ENCODE results near the gene ZCCHC17. TPM values are rescaled to one million over a fixed set of nuclear protein-coding genes. Genes with fewer than 3 reads are reported as not detected.

The ZCCHC17 gene
- total RNA-seq, 4 donors from 2014 or later: 23.3 to 36.8 (median 25.0) TPM

DNA sequence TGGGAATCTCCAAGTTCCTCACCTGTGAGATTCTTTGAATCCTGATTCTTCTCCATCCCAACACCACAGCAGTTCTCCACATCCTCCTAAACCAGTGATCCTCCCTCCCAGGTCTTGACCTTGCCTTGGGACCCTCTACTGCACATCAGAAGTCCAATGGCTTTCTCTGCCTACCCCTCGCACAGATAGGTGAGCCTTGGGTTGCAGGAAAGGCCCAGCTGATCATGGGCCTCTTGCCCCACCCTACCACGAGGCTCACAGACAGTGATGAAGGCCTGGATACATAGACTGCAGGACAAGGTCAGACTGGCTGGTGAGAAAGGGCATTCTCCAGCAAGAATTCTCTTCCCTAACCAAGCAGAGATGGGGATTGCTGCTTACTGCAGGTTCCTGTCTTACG, 75.2 kb downstream of the ZCCHC17 start:
- Histone ChIP-seq H3K27me3 (no peaks in the 10 kb centered on the region), H3K27ac (peak overlapping the region; percentile 87 to 88), H3K4me1 (peaks cover 6% of the 10 kb centered on the region in 2 donors), H3K36me3 (no peaks in the 10 kb centered on the region), H3K4me3 (peak overlapping the region; percentile 35 to 39), H3K9me3 (no peaks in the 10 kb centered on the region)
- DNase-seq: no peak
- intact Hi-C loops (cut with DNase I; ENCODE audit: low total_unique reads): no loop called here
- TF ChIP-seq, protein P1, sequence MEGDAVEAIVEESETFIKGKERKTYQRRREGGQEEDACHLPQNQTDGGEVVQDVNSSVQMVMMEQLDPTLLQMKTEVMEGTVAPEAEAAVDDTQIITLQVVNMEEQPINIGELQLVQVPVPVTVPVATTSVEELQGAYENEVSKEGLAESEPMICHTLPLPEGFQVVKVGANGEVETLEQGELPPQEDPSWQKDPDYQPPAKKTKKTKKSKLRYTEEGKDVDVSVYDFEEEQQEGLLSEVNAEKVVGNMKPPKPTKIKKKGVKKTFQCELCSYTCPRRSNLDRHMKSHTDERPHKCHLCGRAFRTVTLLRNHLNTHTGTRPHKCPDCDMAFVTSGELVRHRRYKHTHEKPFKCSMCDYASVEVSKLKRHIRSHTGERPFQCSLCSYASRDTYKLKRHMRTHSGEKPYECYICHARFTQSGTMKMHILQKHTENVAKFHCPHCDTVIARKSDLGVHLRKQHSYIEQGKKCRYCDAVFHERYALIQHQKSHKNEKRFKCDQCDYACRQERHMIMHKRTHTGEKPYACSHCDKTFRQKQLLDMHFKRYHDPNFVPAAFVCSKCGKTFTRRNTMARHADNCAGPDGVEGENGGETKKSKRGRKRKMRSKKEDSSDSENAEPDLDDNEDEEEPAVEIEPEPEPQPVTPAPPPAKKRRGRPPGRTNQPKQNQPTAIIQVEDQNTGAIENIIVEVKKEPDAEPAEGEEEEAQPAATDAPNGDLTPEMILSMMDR (IDR thresholded peaks at IDR 0.05): no peak
- no peak for TF ChIP-seq POLR2A (IDR thresholded peaks at IDR 0.05)

DNA sequence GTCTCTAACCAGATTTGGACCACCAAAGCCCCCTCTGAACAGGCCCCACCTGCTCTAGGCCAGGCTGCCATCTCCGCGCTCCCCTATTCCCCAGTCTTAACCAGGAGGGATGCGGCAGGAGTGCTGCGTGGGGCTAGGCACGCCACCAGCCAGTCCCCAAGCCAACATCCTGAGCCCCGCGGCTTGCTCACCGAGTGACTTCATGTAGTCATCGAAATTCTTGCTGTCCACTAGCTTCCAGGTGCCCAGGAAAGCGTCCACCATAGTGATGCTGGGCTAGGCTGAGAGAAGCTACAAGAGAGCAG, 75.9 kb downstream of the ZCCHC17 start:
- H3K27ac ChIP-seq: peak overlapping the region; percentile 87 to 88
- no peak for DNase-seq

DNA sequence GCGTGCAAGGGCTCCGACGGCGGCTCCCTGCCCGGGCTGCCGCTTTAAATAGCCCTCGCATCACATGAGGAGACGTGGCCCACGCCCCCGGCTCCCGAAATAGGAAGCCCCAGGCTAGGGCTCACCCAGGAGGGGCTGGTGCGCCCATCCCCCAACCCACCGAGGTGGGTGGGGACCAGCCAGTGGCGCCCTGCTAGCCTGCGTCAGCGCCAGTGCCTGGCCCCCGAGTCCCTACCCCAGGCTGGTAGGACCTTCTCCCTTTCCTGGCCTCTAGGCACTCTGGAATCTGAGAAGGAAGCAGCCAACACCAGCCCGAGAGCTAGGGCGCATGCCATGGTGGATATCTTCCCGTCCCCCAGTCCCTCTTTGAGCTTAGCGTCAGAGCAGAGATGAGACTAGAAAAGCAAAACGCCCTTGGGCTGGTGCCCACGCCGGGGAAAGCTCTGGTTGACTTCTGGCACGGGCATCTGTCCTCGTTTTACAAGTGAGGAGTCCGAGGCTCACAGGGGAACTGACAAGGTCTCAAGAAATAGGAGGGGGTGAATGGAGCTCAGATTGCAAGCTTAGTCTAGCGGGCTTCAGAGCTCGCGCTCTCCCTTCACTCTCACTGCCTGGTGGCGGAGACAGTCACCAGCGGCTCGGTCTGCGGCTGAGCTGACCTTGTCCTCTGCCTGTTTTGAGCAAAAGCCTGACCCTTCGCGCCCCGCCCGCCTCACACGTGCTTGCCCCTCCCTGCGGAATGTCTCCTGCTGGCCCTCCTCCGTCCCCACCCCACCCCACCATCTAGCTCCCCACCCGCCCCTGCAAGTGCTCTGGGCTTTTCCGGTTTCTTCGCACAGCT, 76.4 kb downstream of the ZCCHC17 start, which contains the start of gene FABP3:
FABP3 (minus strand) TSS at position 21 of the 841 bp plus-strand sequence. CDS start 62 bp downstream, outside the sequence.
- no peaks in the 10 kb centered on the region for H3K27me3 ChIP-seq
- intact Hi-C loops (cut with DNase I; ENCODE audit: low total_unique reads): no loop called here
- no peaks in the 10 kb centered on the region for H3K9me3 ChIP-seq
- peak; percentile 35 to 48 for TF ChIP-seq POLR2A (IDR thresholded peaks at IDR 0.05)
- TF ChIP-seq, protein P1 (IDR thresholded peaks at IDR 0.05): peak in 1 of 4 experiments; percentile 18
- H3K27ac ChIP-seq: peak within 1 kb of the TSS; percentile 87 to 88
- no peaks in the 10 kb centered on the region for H3K36me3 ChIP-seq
- peak within 1 kb of the TSS; percentile 35 to 39 for H3K4me3 ChIP-seq
- peak; percentile 71 to 79 for DNase-seq
- H3K4me1 ChIP-seq: peaks cover 6% of the 10 kb centered on the region in 2 donors

More for the DNA sequence above, 75.9 kb downstream of the ZCCHC17 start:
- peak overlapping the region; percentile 35 to 39 for H3K4me3 ChIP-seq
- intact Hi-C loops (cut with DNase I; ENCODE audit: low total_unique reads): no loop called here
- no peaks in the 10 kb centered on the region for H3K27me3 ChIP-seq
- peaks cover 6% of the 10 kb centered on the region in 2 donors for H3K4me1 ChIP-seq
- TF ChIP-seq POLR2A (IDR thresholded peaks at IDR 0.05): no peak
- TF ChIP-seq, protein P1 (IDR thresholded peaks at IDR 0.05): no peak
- H3K36me3 ChIP-seq: no peaks in the 10 kb centered on the region
- no peaks in the 10 kb centered on the region for H3K9me3 ChIP-seq

DNA sequence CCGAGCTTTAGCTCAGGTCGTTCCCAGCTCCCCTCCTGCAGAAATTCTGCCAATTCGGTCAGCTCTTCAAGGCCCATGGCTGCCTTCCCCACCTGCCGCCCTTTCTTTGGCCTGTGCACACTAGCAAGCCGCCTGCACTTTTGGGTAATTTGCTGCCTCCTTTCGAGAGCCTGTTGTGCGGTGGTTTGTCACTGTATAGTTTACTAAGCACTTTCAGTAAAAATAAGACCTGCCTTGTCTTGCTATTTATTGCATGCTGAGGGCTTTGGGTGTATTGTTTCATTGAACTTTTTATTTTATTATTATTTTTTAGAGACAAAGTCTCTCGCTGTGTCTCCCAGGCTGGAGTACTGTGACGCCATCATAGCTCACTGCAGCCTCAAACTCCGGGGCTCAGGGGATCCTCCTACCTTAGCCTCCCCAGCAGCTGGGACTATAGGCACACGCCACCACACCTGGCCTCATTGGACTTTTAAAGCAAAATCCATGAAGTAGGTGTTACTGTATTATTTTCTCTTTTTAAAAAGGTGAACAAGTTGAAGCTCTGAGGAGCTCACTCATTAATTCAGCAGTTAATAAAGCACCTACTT, 77.2 kb downstream of the ZCCHC17 start:
- Histone ChIP-seq H3K27me3 (no peaks in the 10 kb centered on the region), H3K36me3 (no peaks in the 10 kb centered on the region), H3K9me3 (no peaks in the 10 kb centered on the region), H3K27ac (peak overlapping the region; percentile 87 to 88), H3K4me1 (peaks cover 0 to 6% of the 10 kb centered on the region in 2 donors), H3K4me3 (peak overlapping the region; percentile 35 to 39)
- intact Hi-C loops (cut with DNase I; ENCODE audit: low total_unique reads): no loop called here
- DNase-seq: no peak
- TF ChIP-seq, protein P1 (IDR thresholded peaks at IDR 0.05): no peak
- no peak for TF ChIP-seq POLR2A (IDR thresholded peaks at IDR 0.05)
